HG02588 (cell line): ENCODE data around the gene TP63.

Source experiments
- ATAC-seq: cut with Tn5 transposase; IDR thresholded peaks from one replicate; pipeline ENCODE4 v1.9.1; 2021; ENCODE audit warnings: mild to moderate bottlenecking, moderate library complexity; ENCODE audit not compliant: unreplicated experiment

TP63 gene

GRCh38 chr3:189772584-189772983, 141.4 kb downstream of the TP63 start:
- no peak for ATAC-seq

DNA sequence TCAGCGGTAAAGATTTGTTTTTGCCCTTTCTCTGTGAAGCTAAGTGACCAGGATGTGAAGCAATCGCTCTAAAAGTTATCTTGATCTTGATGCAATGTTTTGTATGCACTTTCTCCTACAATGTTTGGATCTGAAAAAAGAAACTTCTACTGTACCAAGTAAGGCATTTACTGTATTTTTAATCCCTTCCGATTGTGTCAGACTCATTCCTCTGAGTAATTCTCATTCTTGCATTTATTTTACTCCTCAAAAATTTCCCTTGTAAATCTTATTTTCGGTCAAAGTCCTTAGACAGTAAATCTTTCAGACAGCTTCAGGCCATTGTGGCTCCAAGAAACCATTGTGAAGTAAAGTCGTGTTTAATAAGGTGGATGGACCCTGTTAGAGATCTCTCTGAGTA, 141.9 kb downstream of the TP63 start:
- ATAC-seq = no peak

GRCh38 chr3:189776149-189776824, 145.1 kb downstream of the TP63 start:
- ATAC-seq = no peak

GRCh38 chr3:189778340-189778950, 147.3 kb downstream of the TP63 start:
- ATAC-seq = no peak

DNA sequence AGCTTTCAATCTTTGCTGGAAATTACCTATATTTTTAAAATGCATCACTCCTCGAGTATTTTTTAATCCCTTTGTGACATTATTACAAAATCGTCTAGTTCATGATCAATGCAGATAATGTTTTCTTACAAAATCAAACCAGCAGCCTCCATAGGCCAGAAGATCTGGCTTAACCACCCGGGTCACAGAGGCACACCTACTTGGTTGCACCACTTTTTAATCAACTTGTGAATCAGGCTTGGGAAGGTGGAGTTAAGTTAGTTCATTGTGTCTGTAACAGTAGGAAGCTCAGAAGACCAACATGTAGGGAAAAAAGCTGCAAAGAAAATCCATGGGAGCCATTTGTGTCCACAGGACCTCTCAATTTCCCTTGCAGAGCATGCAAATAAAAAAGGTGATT, 148.0 kb downstream of the TP63 start:
- ATAC-seq = no peak

GRCh38 chr3:189780546-189781270, 149.5 kb downstream of the TP63 start:
- no peak for ATAC-seq

- no peak for ATAC-seq
Measured at GRCh38 chr3:189781415-189781814, 150.2 kb downstream of the TP63 start.

DNA sequence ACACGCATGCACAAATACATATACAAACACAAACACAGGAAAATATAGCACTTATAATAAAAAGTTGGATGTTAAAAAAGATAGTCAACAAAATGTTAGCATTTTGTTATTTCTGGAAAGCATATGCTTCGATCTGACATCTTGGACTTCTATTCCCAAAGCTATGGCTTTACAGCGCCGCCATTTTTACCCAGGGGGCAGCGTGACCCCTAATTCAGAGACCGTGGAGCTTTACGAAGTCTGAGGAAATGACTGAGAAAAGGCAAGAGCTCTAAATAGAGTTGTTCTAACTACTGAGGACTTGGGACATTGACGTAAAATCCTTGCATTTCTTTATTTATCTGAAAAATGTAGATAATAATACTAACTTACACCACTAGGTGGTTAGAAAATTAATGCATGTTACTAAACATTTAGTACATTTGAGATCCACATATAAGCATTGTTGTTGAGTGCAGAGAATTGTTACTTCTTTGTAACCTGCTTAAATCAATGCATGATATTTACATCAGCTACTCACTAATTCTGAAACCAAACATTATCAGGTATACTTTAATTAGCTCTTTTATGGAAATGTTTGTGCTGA, 155.4 kb downstream of the TP63 start:
- no peak for ATAC-seq

DNA sequence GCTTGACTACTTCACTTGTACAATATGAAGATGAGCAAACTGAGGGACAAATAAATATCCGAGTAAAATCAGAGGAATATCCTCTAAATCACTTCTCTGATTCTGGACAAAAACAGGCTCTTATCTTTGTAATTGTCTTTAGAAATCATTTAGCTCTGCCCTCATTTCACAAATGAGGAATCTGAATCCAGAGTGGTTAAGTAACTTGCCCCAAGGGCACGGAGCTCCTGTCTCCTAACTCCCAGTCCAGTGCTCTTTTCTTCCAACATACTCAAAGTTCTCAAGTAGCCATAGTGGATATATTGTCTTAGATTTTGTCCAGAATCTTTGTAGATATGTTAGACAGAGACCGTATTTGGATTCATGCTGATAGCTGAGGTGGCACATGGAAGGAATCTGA, 156.0 kb downstream of the TP63 start:
- no peak for ATAC-seq

- ATAC-seq = no peak
Measured at GRCh38 chr3:189787632-189788031, 156.4 kb downstream of the TP63 start.

- ATAC-seq = no peak
Measured at GRCh38 chr3:189789432-189789831, 158.2 kb downstream of the TP63 start.

GRCh38 chr3:189790658-189791057, 159.5 kb downstream of the TP63 start:
- no peak for ATAC-seq

DNA sequence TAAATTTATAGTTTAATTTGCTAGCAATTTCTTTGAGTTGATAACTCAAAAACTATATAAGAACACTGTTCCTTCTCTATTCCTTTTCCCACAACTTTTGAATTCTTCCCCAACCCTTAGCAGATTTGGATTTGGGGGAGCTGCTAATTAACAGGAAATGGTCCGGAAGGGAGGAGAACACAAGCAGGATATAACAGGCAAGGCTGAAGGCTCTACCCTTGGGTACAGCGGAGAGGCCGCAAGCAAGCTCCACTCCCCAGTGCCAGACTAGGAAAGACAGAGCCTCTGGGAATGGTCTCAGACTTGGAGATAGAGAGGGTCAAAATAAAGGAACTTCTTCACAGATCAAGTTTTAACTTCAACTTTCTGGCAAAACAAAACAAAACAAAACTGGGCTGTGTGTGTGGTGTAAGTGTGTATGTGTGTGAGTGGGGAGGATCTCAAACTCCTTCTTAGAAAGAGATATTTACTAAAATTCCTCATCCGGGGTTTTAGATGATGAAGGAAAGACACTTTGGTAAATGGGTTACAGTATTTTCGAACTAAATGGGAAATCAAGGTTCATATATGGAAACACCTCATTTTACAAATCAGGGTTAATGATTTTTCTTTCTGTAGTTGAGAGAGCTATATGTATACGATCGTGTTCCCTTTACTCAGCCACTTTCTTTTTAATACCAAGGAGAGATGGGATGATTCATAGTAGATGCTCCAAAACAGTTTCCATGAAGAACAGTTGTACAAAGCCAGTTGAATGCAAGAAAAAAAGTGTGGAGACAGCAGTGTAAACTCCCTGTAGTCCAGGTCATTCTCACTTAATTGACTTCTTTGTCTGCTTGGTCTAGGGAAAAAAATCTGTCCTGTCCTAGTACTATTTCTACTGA, 161.1 kb downstream of the TP63 start:
- ATAC-seq = no peak

DNA sequence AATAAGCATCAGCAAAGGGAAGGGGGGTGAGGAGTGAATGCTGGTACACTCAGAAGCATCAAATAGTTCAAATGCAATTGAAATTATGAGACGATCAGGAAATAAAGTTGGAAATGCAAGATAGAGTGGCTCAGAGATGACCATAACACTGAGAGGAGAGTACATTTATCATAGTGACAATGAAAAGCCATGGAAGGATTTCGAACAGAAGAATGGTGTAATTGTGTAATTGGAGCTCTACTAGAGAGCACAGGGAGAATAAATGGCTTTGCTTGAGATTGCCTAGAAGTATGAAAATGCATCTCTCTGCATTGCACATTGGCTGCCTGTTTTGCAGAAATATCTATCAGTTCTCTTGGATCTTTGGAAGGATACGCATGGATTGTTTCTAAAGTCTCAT, 163.3 kb downstream of the TP63 start:
- no peak for ATAC-seq

- no peak for ATAC-seq
Measured at GRCh38 chr3:189797103-189797750, 166.0 kb downstream of the TP63 start.

DNA sequence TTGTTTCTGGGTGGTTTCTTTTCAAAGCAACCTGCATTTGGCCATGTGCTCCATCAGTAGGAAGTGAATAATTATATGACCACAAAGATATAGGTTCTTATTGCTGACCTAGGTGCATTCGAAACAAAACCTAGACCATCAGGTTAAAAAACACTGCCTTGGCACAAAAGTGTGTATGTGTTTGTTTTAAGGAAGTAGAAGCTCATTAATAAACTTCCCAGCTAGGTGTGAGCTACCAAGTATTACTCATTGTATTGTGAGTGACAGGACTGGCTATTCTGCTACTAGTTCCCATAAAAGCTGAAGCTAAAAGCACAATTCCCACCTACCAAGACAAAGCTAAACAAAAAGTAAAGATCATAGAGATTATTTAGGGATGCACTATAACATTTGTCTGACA, 168.2 kb downstream of the TP63 start:
- ATAC-seq = no peak

DNA sequence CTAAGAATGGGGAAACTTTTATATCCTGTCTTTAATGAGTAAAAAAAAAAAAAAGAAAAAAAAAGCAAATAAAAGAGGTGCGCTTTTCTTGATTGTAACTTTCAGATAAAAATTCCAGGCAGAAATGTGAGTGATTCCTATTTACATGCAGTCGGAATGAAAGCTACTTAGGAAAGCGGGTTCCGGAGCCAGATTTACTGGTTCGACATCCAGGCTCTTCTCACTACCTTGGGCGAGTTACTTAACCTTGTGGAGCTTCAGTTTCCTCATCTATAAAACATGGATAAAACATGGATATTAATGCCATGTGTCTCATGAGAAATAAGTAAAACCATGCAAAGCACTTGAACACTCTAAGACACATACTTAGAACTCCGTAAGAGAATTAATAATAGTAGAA, 169.2 kb downstream of the TP63 start:
- ATAC-seq = no peak

DNA sequence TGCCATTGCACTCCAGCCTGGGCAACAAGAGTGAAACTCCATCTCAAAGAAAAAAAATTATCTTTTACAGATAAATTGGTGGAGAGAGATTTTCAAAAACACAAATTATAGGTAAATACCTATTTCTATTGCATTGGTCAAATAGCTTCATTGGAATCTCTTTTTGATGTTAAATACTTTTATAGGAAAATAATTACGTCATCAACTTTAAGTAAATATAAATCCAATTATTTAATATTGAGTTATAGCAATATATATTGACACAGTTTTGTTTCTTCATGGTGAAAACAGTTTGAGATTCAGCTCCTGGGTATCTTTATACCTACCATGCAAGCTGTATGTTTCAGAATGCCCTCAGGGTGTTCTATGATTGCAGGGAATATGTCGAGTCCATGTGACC, 172.1 kb downstream of the TP63 start:
- no peak for ATAC-seq

- ATAC-seq = no peak
Measured at GRCh38 chr3:189805375-189806067, 174.3 kb downstream of the TP63 start.
